Spleen (tissue), 7 donors: ENCODE measurements around the gene IDUA.

ENCODE experiments used
- POLR2A ChIP-seq, 3 donors: fragments of 450-650 bp; IDR thresholded peaks; one replicate each; pipeline ENCODE4 v1.5.1; 2017; ENCODE audit warnings: antibody characterized with exemption in 3 of 3, mild to moderate bottlenecking in 1 of 3
- TF ChIP-seq, protein P1 (sequence below), 11 experiments: fragments of 200-600 bp in 7 of 11; fragments of 450-650 bp in 4 of 11; sonication (generic) in 4 of 11; IDR thresholded peaks in 8 of 11; conservative IDR thresholded peaks in 3 of 11; 1 replicate in 7 of 11; 2 replicates in 4 of 11; pipeline versions ENCODE4 v1.4.0 to v1.8.0; 2016 to 2021; ENCODE audit warnings: antibody characterized with exemption in 11 of 11, inconsistent platforms in 4 of 11, mild to moderate bottlenecking in 1 of 11
- donor health status: DM: no; HTN: no; CAD: no; lungs with moderate emphysema.
- donor health status: DM: no; HTN: no; CAD: no.
- donor health status: DM: no; HTN: no; CAD: no.

DNA sequence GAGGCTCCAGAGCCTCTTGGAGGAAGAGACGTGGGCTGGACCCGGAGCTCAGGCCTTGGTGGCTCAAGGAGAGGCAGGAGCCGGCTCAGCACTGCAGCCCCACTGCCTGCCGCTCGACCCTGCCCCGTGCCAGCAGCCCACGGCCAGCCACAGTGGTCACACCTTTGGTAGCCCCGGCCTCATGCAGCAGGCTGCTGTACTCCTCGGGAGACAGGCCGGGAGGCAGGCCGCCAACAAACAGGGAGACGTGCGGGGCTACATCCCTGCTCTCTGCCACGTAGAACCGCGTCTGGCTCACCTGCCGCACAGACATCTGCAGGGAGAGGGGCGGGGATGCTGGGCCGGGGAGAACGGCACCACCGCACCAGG is 21.1 kb upstream of the IDUA start:
- TF ChIP-seq, protein P1, sequence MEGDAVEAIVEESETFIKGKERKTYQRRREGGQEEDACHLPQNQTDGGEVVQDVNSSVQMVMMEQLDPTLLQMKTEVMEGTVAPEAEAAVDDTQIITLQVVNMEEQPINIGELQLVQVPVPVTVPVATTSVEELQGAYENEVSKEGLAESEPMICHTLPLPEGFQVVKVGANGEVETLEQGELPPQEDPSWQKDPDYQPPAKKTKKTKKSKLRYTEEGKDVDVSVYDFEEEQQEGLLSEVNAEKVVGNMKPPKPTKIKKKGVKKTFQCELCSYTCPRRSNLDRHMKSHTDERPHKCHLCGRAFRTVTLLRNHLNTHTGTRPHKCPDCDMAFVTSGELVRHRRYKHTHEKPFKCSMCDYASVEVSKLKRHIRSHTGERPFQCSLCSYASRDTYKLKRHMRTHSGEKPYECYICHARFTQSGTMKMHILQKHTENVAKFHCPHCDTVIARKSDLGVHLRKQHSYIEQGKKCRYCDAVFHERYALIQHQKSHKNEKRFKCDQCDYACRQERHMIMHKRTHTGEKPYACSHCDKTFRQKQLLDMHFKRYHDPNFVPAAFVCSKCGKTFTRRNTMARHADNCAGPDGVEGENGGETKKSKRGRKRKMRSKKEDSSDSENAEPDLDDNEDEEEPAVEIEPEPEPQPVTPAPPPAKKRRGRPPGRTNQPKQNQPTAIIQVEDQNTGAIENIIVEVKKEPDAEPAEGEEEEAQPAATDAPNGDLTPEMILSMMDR (IDR thresholded peaks at IDR 0.05 in 8 of 11, conservative IDR thresholded peaks at IDR 0.05 in 3 of 11), result no peak
- no peak for TF ChIP-seq POLR2A (IDR thresholded peaks at IDR 0.05)
